ENCODE results near the gene NOL3. TPM values are rescaled to one million over a fixed set of nuclear protein-coding genes. Genes with fewer than 3 reads are reported as not detected.

Gene NOL3
- total RNA-seq, 1 experiment from 2014 or later = 5.6 TPM

GRCh38 chr16:67182288-67182687, 11.9 kb downstream of the NOL3 start:
- Histone ChIP-seq H3K4me2 (ENCODE audit: insufficient read depth, insufficient read length, low read length) (no peak overlapping the region), H3K79me1 (ENCODE audit: insufficient read depth, low read depth, low read length, poor library complexity, severe bottlenecking) (no peaks in the 10 kb centered on the region), H2BK15ac (ENCODE audit: low read depth, low read length) (no peak overlapping the region), H3K4ac (ENCODE audit: low read depth, low read length) (no peak overlapping the region), H2AFZ (ENCODE audit: low read length) (no peak overlapping the region), H3K18ac (ENCODE audit: insufficient read length, low read depth, low read length) (no peak overlapping the region), H3K23me2 (ENCODE audit: insufficient read length, low read depth, low read length, poor library complexity, severe bottlenecking) (peaks cover 22% of the 10 kb centered on the region), H3K27me3 (ENCODE audit: insufficient read depth, low read length) (peaks cover 4% of the 10 kb centered on the region; the same call in 1 of the 2 replicates), H3K56ac (ENCODE audit: insufficient read length, low read depth, low read length) (no peak overlapping the region), H2BK12ac (ENCODE audit: insufficient read length, low read depth, low read length) (no peak overlapping the region), H3K23ac (ENCODE audit: insufficient read length, low read depth, low read length) (no peak overlapping the region), H3T11ph (ENCODE audit: low read length) (no peak overlapping the region), H2AK5ac (ENCODE audit: insufficient read length, low read length) (no peak overlapping the region), H4K20me1 (ENCODE audit: control insufficient read depth, insufficient read depth, insufficient read length) (no peaks in the 10 kb centered on the region), H3K14ac (ENCODE audit: insufficient read depth, low read length) (no peak overlapping the region), H4K8ac (replicated peaks; ENCODE audit: insufficient read length, low read depth, low read length) (no peak overlapping the region), H3K27ac (ENCODE audit: insufficient read length, low read depth, low read length) (no peak overlapping the region), H3K9ac (ENCODE audit: extremely low read depth, insufficient read length, low read length) (no peak overlapping the region), H3K79me2 (ENCODE audit: insufficient read depth, low read length) (no peaks in the 10 kb centered on the region), H3K9me3 (ENCODE audit: control insufficient read depth, low read depth, low read length) (no peaks in the 10 kb centered on the region), H2BK5ac (ENCODE audit: insufficient read length, low read length) (no peak overlapping the region), H2BK120ac (ENCODE audit: low read depth, low read length, poor library complexity, severe bottlenecking) (no peak overlapping the region), H4K5ac (ENCODE audit: insufficient read length, low read depth, low read length) (no peak overlapping the region), H3K4me1 (ENCODE audit: insufficient read depth, low read length) (peaks cover 6% of the 10 kb centered on the region; the same call in 1 of the 2 replicates), H2BK20ac (ENCODE audit: low read depth, low read length, poor library complexity, severe bottlenecking) (no peak overlapping the region), H4K91ac (ENCODE audit: insufficient read length, low read depth, low read length) (no peak overlapping the region)
- Mint-ChIP-seq H3K9me3 (no peaks in the 10 kb centered on the region; a peak in 1 of 5 replicates), H3K4me3 (no peak overlapping the region), H3K4me1 (peaks cover 26 to 27% of the 10 kb centered on the region in 2 experiments), H3K27me3 (ENCODE audit: low read depth) (peaks cover 37% of the 10 kb centered on the region), H3K36me3 (ENCODE audit: insufficient read depth in 1 of 3, low read depth in 3 of 3) (peaks cover 0 to 5% (median 4%) of the 10 kb centered on the region in 3 experiments; a peak in 2 of 7 replicates), H3K27ac (no peak overlapping the region)
- no peak for TF ChIP-seq CTCF (conservative IDR thresholded peaks at IDR 0.05)
- no CpG with 5 or more reads among the region's 2 CpGs for WGBS (ENCODE audit: extremely low coverage, insufficient read length, low lambda C conversion rate)
- no peak for DNase-seq
